Measurements from ENCODE around the gene PTPN4. TPM values are rescaled to one million over a fixed set of nuclear protein-coding genes. Genes with fewer than 3 reads are reported as not detected.

The PTPN4 gene
- total and polyA plus RNA-seq, 10 of the 15 experiments (the other 5 are each of a cell fraction or from before 2014, with no cell fraction given) = 5.0 to 29.7 (median 23.7) TPM

- FAIRE-seq (peak; percentile 18), ATAC-seq (peak; percentile 6; the same call in 2 of the 3 replicates), DNase-seq (ENCODE audit: low read depth, low spot score) (no peak)
- ChIA-PET POLR2A (interaction anchor here (1.5 kb wide), 1 partner anchor 252 kb away, joined by 4 read pairs; no protein-coding TSS in a partner anchor), CTCF (interaction anchor here (0.7 to 2.2 kb wide), 4 partner anchors 17 to 523 kb away, joined by 3 to 14 read pairs (median 4); no protein-coding TSS in a partner anchor), RAD21 (ENCODE audit: unreplicated experiment) (interaction anchor here (1.6 to 2.0 kb wide), 2 partner anchors 10 to 163 kb away, joined by 5 to 7 read pairs; no protein-coding TSS in a partner anchor), SMC1A (ENCODE audit: uncharacterized antibody, unreplicated experiment) (interaction anchor here (0.6 to 1.3 kb wide), 5 partner anchors 12 to 345 kb away, joined by 3 to 4 read pairs (median 3); no protein-coding TSS in a partner anchor)
- TF ChIP-seq, protein P1, sequence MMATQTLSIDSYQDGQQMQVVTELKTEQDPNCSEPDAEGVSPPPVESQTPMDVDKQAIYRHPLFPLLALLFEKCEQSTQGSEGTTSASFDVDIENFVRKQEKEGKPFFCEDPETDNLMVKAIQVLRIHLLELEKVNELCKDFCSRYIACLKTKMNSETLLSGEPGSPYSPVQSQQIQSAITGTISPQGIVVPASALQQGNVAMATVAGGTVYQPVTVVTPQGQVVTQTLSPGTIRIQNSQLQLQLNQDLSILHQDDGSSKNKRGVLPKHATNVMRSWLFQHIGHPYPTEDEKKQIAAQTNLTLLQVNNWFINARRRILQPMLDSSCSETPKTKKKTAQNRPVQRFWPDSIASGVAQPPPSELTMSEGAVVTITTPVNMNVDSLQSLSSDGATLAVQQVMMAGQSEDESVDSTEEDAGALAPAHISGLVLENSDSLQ (IDR thresholded peaks at IDR 0.05) = no peak
- TF ChIP-seq NFIC (IDR thresholded peaks at IDR 0.05; ENCODE audit: low read depth, low read length) = no peak
- TF ChIP-seq KDM1A (IDR thresholded peaks at IDR 0.05; ENCODE audit: borderline replicate concordance) = no peak
- TF ChIP-seq, protein P2, sequence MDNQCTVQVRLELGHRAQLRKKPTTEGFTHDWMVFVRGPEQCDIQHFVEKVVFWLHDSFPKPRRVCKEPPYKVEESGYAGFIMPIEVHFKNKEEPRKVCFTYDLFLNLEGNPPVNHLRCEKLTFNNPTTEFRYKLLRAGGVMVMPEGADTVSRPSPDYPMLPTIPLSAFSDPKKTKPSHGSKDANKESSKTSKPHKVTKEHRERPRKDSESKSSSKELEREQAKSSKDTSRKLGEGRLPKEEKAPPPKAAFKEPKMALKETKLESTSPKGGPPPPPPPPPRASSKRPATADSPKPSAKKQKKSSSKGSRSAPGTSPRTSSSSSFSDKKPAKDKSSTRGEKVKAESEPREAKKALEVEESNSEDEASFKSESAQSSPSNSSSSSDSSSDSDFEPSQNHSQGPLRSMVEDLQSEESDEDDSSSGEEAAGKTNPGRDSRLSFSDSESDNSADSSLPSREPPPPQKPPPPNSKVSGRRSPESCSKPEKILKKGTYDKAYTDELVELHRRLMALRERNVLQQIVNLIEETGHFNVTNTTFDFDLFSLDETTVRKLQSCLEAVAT (IDR thresholded peaks at IDR 0.05) = peak; percentile 83
- TF ChIP-seq, protein P3, sequence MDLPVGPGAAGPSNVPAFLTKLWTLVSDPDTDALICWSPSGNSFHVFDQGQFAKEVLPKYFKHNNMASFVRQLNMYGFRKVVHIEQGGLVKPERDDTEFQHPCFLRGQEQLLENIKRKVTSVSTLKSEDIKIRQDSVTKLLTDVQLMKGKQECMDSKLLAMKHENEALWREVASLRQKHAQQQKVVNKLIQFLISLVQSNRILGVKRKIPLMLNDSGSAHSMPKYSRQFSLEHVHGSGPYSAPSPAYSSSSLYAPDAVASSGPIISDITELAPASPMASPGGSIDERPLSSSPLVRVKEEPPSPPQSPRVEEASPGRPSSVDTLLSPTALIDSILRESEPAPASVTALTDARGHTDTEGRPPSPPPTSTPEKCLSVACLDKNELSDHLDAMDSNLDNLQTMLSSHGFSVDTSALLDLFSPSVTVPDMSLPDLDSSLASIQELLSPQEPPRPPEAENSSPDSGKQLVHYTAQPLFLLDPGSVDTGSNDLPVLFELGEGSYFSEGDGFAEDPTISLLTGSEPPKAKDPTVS (IDR thresholded peaks at IDR 0.05; ENCODE audit: low read depth, low read length) = no peak
- TF ChIP-seq SUPT20H (IDR thresholded peaks at IDR 0.05; ENCODE audit: borderline replicate concordance, control insufficient read depth, low read depth, low read length) = no peak
- no peak for TF ChIP-seq CHD4 (IDR thresholded peaks at IDR 0.05)
- TF ChIP-seq, protein P4, sequence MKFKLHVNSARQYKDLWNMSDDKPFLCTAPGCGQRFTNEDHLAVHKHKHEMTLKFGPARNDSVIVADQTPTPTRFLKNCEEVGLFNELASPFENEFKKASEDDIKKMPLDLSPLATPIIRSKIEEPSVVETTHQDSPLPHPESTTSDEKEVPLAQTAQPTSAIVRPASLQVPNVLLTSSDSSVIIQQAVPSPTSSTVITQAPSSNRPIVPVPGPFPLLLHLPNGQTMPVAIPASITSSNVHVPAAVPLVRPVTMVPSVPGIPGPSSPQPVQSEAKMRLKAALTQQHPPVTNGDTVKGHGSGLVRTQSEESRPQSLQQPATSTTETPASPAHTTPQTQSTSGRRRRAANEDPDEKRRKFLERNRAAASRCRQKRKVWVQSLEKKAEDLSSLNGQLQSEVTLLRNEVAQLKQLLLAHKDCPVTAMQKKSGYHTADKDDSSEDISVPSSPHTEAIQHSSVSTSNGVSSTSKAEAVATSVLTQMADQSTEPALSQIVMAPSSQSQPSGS (IDR thresholded peaks at IDR 0.05; ENCODE audit: low read length) = no peak
- TF ChIP-seq CREB1 (IDR thresholded peaks at IDR 0.05; ENCODE audit: low read depth) = no peak
- no peak for TF ChIP-seq STAT1 (conservative IDR thresholded peaks at IDR 0.05)
- peak; percentile 28; the same call in 1 of the 2 replicates for TF ChIP-seq ZBTB40 (IDR thresholded peaks at IDR 0.05; ENCODE audit: borderline replicate concordance)
- TF ChIP-seq SP1 (IDR thresholded peaks at IDR 0.05; ENCODE audit: low read depth, low read length) = no peak
- in situ Hi-C loops (cut with MboI) = no loop called here
- peak overlapping the region; percentile 11 for H3K9ac ChIP-seq (ENCODE audit: control insufficient read depth, insufficient read depth, low read length)
- TSS peak; percentile 74 for BruUV-seq (replicated peaks)
- no peaks in the 10 kb centered on the region for H3K27me3 ChIP-seq (replicated peaks in 1 of 2; ENCODE audit: control insufficient read depth in 2 of 2, insufficient read depth in 2 of 2, low read length in 1 of 2)
- H3K4me1 ChIP-seq (ENCODE audit: control insufficient read depth, insufficient read depth, low read length) = peaks cover 5% of the 10 kb centered on the region; the same call in 1 of the 2 replicates
- H3K27ac ChIP-seq (ENCODE audit: control insufficient read depth, insufficient read depth) = peak overlapping the region; percentile 64; the same call in 1 of the 2 replicates
- H3K36me3 ChIP-seq (ENCODE audit: control insufficient read depth in 2 of 2, insufficient read depth in 2 of 2, low read length in 1 of 2) = no peaks in the 10 kb centered on the region
- H4K20me1 ChIP-seq (ENCODE audit: control insufficient read depth, insufficient read depth) = no peaks in the 10 kb centered on the region
- H3K79me2 ChIP-seq (ENCODE audit: control insufficient read depth, insufficient read depth, low read length) = peaks cover 7% of the 10 kb centered on the region
- H3K4me2 ChIP-seq (ENCODE audit: control insufficient read depth, insufficient read depth) = peak overlapping the region; percentile 88
- intact Hi-C loops (cut with micrococcal nuclease; ENCODE audit: unreplicated experiment) = loop anchor here (5.0 to 10.0 kb wide), 2 partner anchors 149 to 164 kb away; no protein-coding TSS in a partner anchor
- peak overlapping the region; percentile 86 for H3K4me3 ChIP-seq
- no peaks in the 10 kb centered on the region; the same call in 2 of the 3 replicates for H3K9me3 ChIP-seq (replicated peaks; ENCODE audit: control insufficient read depth, insufficient read depth, low read length)
- WGBS (ENCODE audit: insufficient coverage, insufficient replicate concordance, low lambda C conversion rate, missing lambda C conversion rate) = 46% methylated on average over 17 of the region's 17 CpGs
- H2AFZ ChIP-seq (ENCODE audit: control insufficient read depth, low read depth, low read length) = peak overlapping the region; percentile 88
Measured at GRCh38 chr2:120013597-120014223, 254.0 kb downstream of the PTPN4 start.

Data from GM12878 (cell line).